H1 (cell line): ENCODE data around the gene HOXC11. TPM values are rescaled to one million over a fixed set of nuclear protein-coding genes. Genes with fewer than 3 reads are reported as not detected.

Experiments
- CTCF ChIA-PET: fragments of 300-600 bp; sonication (Branson Sonifier 250); formaldehyde crosslinking; loops from one replicate; lab custom pipeline; 2021; ENCODE audit not compliant: partially characterized antibody; lab: Charles Lee
- POLR2A ChIA-PET: fragments of 300-600 bp; sonication (Branson Sonifier 250); formaldehyde crosslinking; loops from one replicate; lab custom pipeline; 2021; ENCODE audit warnings: inconsistent platforms; ENCODE audit not compliant: partially characterized antibody; lab: Charles Lee
- DNase-seq, 2 experiments: peaks; one replicate each; pipeline versions ENCODE4 v3.0.0 to v3.0.0-alpha.2; 2010 to 2022; ENCODE audit warnings: low spot score in 2 of 2, low read depth in 1 of 2, mixed read lengths in 1 of 2
- FAIRE-seq: peaks from 2 replicates; lab custom pipeline; 2011; peaks lifted over from hg19 to GRCh38; lab: Jason Lieb, UNC
- H2AFZ ChIP-seq: 2 replicates; pipeline ENCODE4 v1.8.1; 2012; ENCODE audit warnings: low read length, inconsistent platforms
- H2AK5ac ChIP-seq: 2 replicates; pipeline ENCODE4 v1.6.1; 2013; ENCODE audit warnings: low read depth, low read length
- H2BK120ac ChIP-seq: replicated peaks from 2 replicates; pipeline ENCODE3; 2013; ENCODE audit warnings: low read depth, low read length, inconsistent platforms
- H2BK12ac ChIP-seq: 2 replicates; pipeline ENCODE4 v1.6.1; 2013; ENCODE audit warnings: low read depth, low read length
- H2BK15ac ChIP-seq: 2 replicates; pipeline ENCODE4 v1.6.1; 2013; ENCODE audit warnings: low read length
- H2BK20ac ChIP-seq: 2 replicates; pipeline ENCODE4 v1.6.1; 2013; ENCODE audit warnings: low read length
- H2BK5ac ChIP-seq: 2 replicates; pipeline ENCODE4 v1.6.1; 2013; ENCODE audit warnings: low read depth, low read length
- H3K14ac ChIP-seq: 2 replicates; pipeline ENCODE4 v1.6.1; 2013; ENCODE audit warnings: inconsistent platforms; ENCODE audit not compliant: insufficient read length
- H3K18ac ChIP-seq: 2 replicates; pipeline ENCODE4 v1.6.1; 2013; ENCODE audit warnings: low read length; ENCODE audit errors: extremely low read depth
- H3K23ac ChIP-seq: 2 replicates; pipeline ENCODE4 v1.6.1; 2013; ENCODE audit warnings: inconsistent platforms; ENCODE audit not compliant: insufficient read length
- H3K23me2 ChIP-seq: 2 replicates; pipeline ENCODE4 v1.6.1; 2013; ENCODE audit warnings: low read depth, low read length
- H3K27ac ChIP-seq: 2 replicates; pipeline ENCODE4 v1.6.1; 2011; ENCODE audit warnings: low read depth, low read length, inconsistent platforms
- H3K27me3 ChIP-seq, 4 experiments: replicated peaks in 1 of 4; 1 replicate in 1 of 4; 2 replicates in 3 of 4; pipeline versions ENCODE4 v1.6.1 to v1.8.1; 2011 to 2013; ENCODE audit warnings: low read length in 3 of 4, mild to moderate bottlenecking in 3 of 4, inconsistent platforms in 2 of 4, mixed read lengths in 2 of 4, moderate library complexity in 1 of 4; ENCODE audit not compliant: control insufficient read depth in 3 of 4, insufficient read depth in 3 of 4; ENCODE audit errors: extremely low read depth in 1 of 4
- H3K36me3 ChIP-seq, 4 experiments: 2 replicates each; pipeline versions ENCODE4 v1.6.1 to v1.8.1; 2011 to 2013; ENCODE audit warnings: mild to moderate bottlenecking in 4 of 4, low read length in 3 of 4, moderate library complexity in 2 of 4, control low read depth in 1 of 4, inconsistent platforms in 1 of 4; ENCODE audit not compliant: insufficient read depth in 4 of 4, control insufficient read depth in 2 of 4
- H3K4ac ChIP-seq: replicated peaks from 2 replicates; pipeline ENCODE3; 2013; ENCODE audit warnings: low read length, low read depth, mixed read lengths, inconsistent platforms; ENCODE audit not compliant: insufficient read length
- H3K4me1 ChIP-seq, 4 experiments: replicated peaks in 1 of 4; 1 replicate in 1 of 4; 2 replicates in 3 of 4; pipeline versions ENCODE4 v1.6.1 to v1.8.1; 2011 to 2013; ENCODE audit warnings: low read length in 3 of 4, inconsistent platforms in 2 of 4, mixed read lengths in 1 of 4; ENCODE audit not compliant: insufficient read depth in 4 of 4, control insufficient read depth in 3 of 4
- H3K4me2 ChIP-seq, 2 experiments: 2 replicates each; pipeline versions ENCODE4 v1.6.1 to v1.8.1; 2011 to 2013; ENCODE audit warnings: low read depth in 2 of 2, low read length in 2 of 2, control low read depth in 1 of 2, inconsistent platforms in 1 of 2, mild to moderate bottlenecking in 1 of 2; ENCODE audit not compliant: insufficient read depth in 1 of 2
- H3K4me3 ChIP-seq, 4 experiments: fragments of 200-600, 300-600 bp in 1 of 4; sonication (generic), shearing (Covaris generic), sonication (Bioruptor Twin) in 1 of 4; 2 replicates each; pipeline versions ENCODE4 v1.5.1 to v1.8.1; 2011 to 2016; ENCODE audit warnings: low read length in 4 of 4, low read depth in 3 of 4, control low read depth in 2 of 4, inconsistent platforms in 2 of 4, mild to moderate bottlenecking in 2 of 4, mixed read lengths in 1 of 4, moderate library complexity in 1 of 4; ENCODE audit not compliant: insufficient read depth in 2 of 4; ENCODE audit errors: extremely low read depth in 1 of 4
- H3K56ac ChIP-seq: replicated peaks from 2 replicates; pipeline ENCODE3; 2013; ENCODE audit warnings: low read depth, mild to moderate bottlenecking, mixed read lengths, low read length, inconsistent platforms; ENCODE audit not compliant: insufficient read length
- H3K79me1 ChIP-seq: 2 replicates; pipeline ENCODE4 v1.6.1; 2013; ENCODE audit warnings: low read depth, low read length, control low read depth
- H3K79me2 ChIP-seq, 2 experiments: 2 replicates each; pipeline versions ENCODE4 v1.6.1 to v1.8.1; 2012 to 2013; ENCODE audit warnings: low read length in 2 of 2, mild to moderate bottlenecking in 2 of 2, inconsistent platforms in 1 of 2; ENCODE audit not compliant: insufficient read depth in 2 of 2, control insufficient read depth in 1 of 2
- H3K9ac ChIP-seq, 4 experiments: replicated peaks in 1 of 4; 1 replicate in 1 of 4; 2 replicates in 3 of 4; pipeline versions ENCODE4 v1.6.1 to v1.8.1; 2011 to 2013; ENCODE audit warnings: low read depth in 3 of 4, low read length in 3 of 4, control low read depth in 2 of 4, mild to moderate bottlenecking in 2 of 4, moderate library complexity in 2 of 4, inconsistent platforms in 1 of 4; ENCODE audit errors: extremely low read depth in 1 of 4
- H3K9me3 ChIP-seq, 2 experiments: 2 replicates each; pipeline versions ENCODE4 v1.6.1 to v1.8.1; 2012 to 2013; ENCODE audit warnings: mild to moderate bottlenecking in 2 of 2, moderate library complexity in 2 of 2, control low read depth in 1 of 2, inconsistent platforms in 1 of 2, low read depth in 1 of 2, low read length in 1 of 2, mixed read lengths in 1 of 2; ENCODE audit not compliant: insufficient read depth in 2 of 2
- H4K20me1 ChIP-seq, 2 experiments: replicated peaks in 1 of 2; 2 replicates each; pipeline versions ENCODE3 to v1.8.1; 2011 to 2013; ENCODE audit warnings: inconsistent platforms in 2 of 2, low read length in 2 of 2, mild to moderate bottlenecking in 1 of 2; ENCODE audit not compliant: insufficient read depth in 2 of 2, control insufficient read depth in 1 of 2
- H4K5ac ChIP-seq: 2 replicates; pipeline ENCODE4 v1.6.1; 2013; ENCODE audit warnings: low read length, low read depth, mixed read lengths, inconsistent platforms; ENCODE audit not compliant: insufficient read length
- H4K8ac ChIP-seq: 2 replicates; pipeline ENCODE4 v1.8.0; 2013; ENCODE audit warnings: mild to moderate bottlenecking, moderate library complexity, low read length, inconsistent platforms; ENCODE audit not compliant: insufficient read depth; ENCODE audit errors: extremely low read depth
- H4K91ac ChIP-seq: replicated peaks from 2 replicates; pipeline ENCODE3; 2013; ENCODE audit warnings: low read length, mixed read lengths, inconsistent platforms; ENCODE audit not compliant: insufficient read length
- CTBP2 ChIP-seq: IDR thresholded peaks from 2 replicates; pipeline ENCODE4 v1.7.0; 2011; ENCODE audit warnings: borderline replicate concordance, mild to moderate bottlenecking, moderate library complexity, mixed read lengths, low read length; ENCODE audit not compliant: insufficient read depth, insufficient read length
- EZH2 ChIP-seq: fragments of 200-600 bp; sonication (generic); IDR thresholded peaks from 2 replicates; pipeline ENCODE4 v1.7.1; 2012; ENCODE audit warnings: low read depth, mild to moderate bottlenecking, moderate library complexity, low read length, inconsistent platforms; ENCODE audit not compliant: severe bottlenecking
- SUZ12 ChIP-seq: fragments of 200-600 bp; sonication (generic); IDR thresholded peaks from 2 replicates; pipeline ENCODE4 v1.6.1; 2012; ENCODE audit warnings: mild to moderate bottlenecking, inconsistent platforms, low read length, moderate library complexity, mixed read lengths
- WGBS, 2 experiments: shearing (Covaris generic) in 1 of 2; methylation state at CpG; one replicate each; pipeline versions ENCODE4 v1.1.6 to v1.1.7; 2013 to 2015; ENCODE audit warnings: low lambda C conversion rate in 2 of 2, mixed read lengths in 2 of 2, inconsistent platforms in 1 of 2, low coverage in 1 of 2, missing lambda C conversion rate in 1 of 2; ENCODE audit not compliant: insufficient replicate concordance in 2 of 2, insufficient coverage in 1 of 2, insufficient read length in 1 of 2; ENCODE audit errors: extremely low coverage in 1 of 2, missing lambda C conversion rate in 1 of 2; 5-methylcytosine and 5-hydroxymethylcytosine counted together
- polyA plus RNA-seq, 7 experiments: library from polyadenylated mRNA; depleted of rRNA in 3 of 7; stranded (reverse) in 5 of 7; unstranded in 2 of 7; fragments of >200 nt in 5 of 7; fragments of 200-250 nt in 2 of 7; gene quantifications; 1 replicate in 5 of 7; 2 replicates in 1 of 7; 4 replicates in 1 of 7; pipeline versions ENCODE4 v1.2.1 to v1.2.3, GENCODE V29; 2011 to 2013; ENCODE audit warnings: missing spikeins in 2 of 7, mixed read lengths in 2 of 7
- total RNA-seq: library from RNA; stranded (reverse); fragmentation: NEBNext Ultra II Directional; extraction: Animal tissue kit (Norgen Biotek cat#: 25700); gene quantifications from 2 replicates; pipeline ENCODE4 v1.2.1, GENCODE V29; 2021

Gene HOXC11
- total and polyA plus RNA-seq, 2 of the 8 experiments (the other 6 are each of a cell fraction or from before 2014, with no cell fraction given): not detected

- ChIA-PET CTCF (interaction anchor here (0.7 to 2.1 kb wide), 7 partner anchors 12 to 193 kb away, joined by 3 to 6 read pairs (median 3); no protein-coding TSS in a partner anchor), POLR2A (interaction anchor here (1.0 kb wide), 1 partner anchor 16 kb away, joined by 3 read pairs; no protein-coding TSS in a partner anchor)
- Histone ChIP-seq H2AK5ac (no peak overlapping the region), H2BK20ac (no peak overlapping the region), H3K18ac (no peak overlapping the region), H3K27ac (no peak overlapping the region), H2BK15ac (no peak overlapping the region), H3K4me3 (0 out of 8 replicates have a peak overlapping the region, but pooled peaks of 1 of the 4 experiments have one; percentile 8), H2BK12ac (0 out of 2 replicates have a peak overlapping the region, but pooled peaks have one; percentile 60), H3K56ac (no peak overlapping the region), H4K20me1 (peaks cover 26 to 43% of the 10 kb centered on the region in 2 experiments), H2BK120ac (no peak overlapping the region), H3K79me2 (no peaks in the 10 kb centered on the region), H3K79me1 (no peaks in the 10 kb centered on the region), H4K8ac (no peak overlapping the region; the same call in 1 of the 2 replicates), H4K5ac (no peak overlapping the region), H3K27me3 (peaks cover 98 to 100% (median 100%) of the 10 kb centered on the region in 4 experiments), H3K14ac (no peak overlapping the region), H4K91ac (no peak overlapping the region), H3K36me3 (peaks cover 0 to 4% (median 0%) of the 10 kb centered on the region in 4 experiments; a peak in 1 of 8 replicates), H3K23me2 (no peaks in the 10 kb centered on the region), H3K9ac (no peak overlapping the region), H2AFZ (no peak overlapping the region), H2BK5ac (no peak overlapping the region), H3K4ac (no peak overlapping the region), H3K9me3 (no peaks in the 10 kb centered on the region; a peak in 1 of 4 replicates), H3K23ac (no peak overlapping the region), H3K4me2 (peak overlapping the region; percentile 8 to 25; a peak in 1 of 4 replicates), H3K4me1 (peaks cover 0 to 16% (median 4%) of the 10 kb centered on the region in 4 experiments; a peak in 6 of 7 replicates)
- 10% methylated on average over 21 of the region's 34 CpGs; no CpG with 5 or more reads in 1 of the 2 experiments for WGBS, 2 experiments
- FAIRE-seq: no peak
- TF ChIP-seq EZH2 (peak; percentile 54), SUZ12 (peak; percentile 7; the same call in 1 of the 2 replicates), CTBP2 (no peak)
- peak in 1 of 2 experiments; percentile 67 for DNase-seq
These were observed 23.1 kb upstream of the HOXC11 start for GRCh38 chr12:53949631-53950436.
